ENCODE measurements around the gene CMTM3.

GRCh38 chr16:66608241-66609138 is 4.0 kb downstream of the CMTM3 start:
- no peak for TF ChIP-seq TBP (optimal IDR thresholded peaks at IDR 0.05; ENCODE audit: low read depth, low read length)
- TF ChIP-seq ZBTB7A (IDR thresholded peaks at IDR 0.05; ENCODE audit: borderline replicate concordance, control insufficient read depth, low read depth, low read length), result peak; percentile 45; the same call in 1 of the 2 replicates
- TF ChIP-seq SIN3A (IDR thresholded peaks at IDR 0.05; ENCODE audit: borderline replicate concordance in 2 of 2, control insufficient read depth in 1 of 2, low read depth in 2 of 2, low read length in 2 of 2), result no peak
- peak; percentile 93 to 96 (median 96) for TF ChIP-seq CTCF (IDR thresholded peaks at IDR 0.05 in 2 of 3, conservative IDR thresholded peaks at IDR 0.05 in 1 of 3; ENCODE audit: insufficient read depth in 2 of 3, low read depth in 1 of 3, low read length in 3 of 3)
- TF ChIP-seq, protein P1, sequence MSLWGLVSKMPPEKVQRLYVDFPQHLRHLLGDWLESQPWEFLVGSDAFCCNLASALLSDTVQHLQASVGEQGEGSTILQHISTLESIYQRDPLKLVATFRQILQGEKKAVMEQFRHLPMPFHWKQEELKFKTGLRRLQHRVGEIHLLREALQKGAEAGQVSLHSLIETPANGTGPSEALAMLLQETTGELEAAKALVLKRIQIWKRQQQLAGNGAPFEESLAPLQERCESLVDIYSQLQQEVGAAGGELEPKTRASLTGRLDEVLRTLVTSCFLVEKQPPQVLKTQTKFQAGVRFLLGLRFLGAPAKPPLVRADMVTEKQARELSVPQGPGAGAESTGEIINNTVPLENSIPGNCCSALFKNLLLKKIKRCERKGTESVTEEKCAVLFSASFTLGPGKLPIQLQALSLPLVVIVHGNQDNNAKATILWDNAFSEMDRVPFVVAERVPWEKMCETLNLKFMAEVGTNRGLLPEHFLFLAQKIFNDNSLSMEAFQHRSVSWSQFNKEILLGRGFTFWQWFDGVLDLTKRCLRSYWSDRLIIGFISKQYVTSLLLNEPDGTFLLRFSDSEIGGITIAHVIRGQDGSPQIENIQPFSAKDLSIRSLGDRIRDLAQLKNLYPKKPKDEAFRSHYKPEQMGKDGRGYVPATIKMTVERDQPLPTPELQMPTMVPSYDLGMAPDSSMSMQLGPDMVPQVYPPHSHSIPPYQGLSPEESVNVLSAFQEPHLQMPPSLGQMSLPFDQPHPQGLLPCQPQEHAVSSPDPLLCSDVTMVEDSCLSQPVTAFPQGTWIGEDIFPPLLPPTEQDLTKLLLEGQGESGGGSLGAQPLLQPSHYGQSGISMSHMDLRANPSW (CRISPR knock-in tag; IDR thresholded peaks at IDR 0.05), result no peak
- no peak for TF ChIP-seq EP300 (IDR thresholded peaks at IDR 0.05; ENCODE audit: low read length)
- no peak for TF ChIP-seq ZNF3 (CRISPR knock-in tag; IDR thresholded peaks at IDR 0.05)
- TF ChIP-seq, protein P2, sequence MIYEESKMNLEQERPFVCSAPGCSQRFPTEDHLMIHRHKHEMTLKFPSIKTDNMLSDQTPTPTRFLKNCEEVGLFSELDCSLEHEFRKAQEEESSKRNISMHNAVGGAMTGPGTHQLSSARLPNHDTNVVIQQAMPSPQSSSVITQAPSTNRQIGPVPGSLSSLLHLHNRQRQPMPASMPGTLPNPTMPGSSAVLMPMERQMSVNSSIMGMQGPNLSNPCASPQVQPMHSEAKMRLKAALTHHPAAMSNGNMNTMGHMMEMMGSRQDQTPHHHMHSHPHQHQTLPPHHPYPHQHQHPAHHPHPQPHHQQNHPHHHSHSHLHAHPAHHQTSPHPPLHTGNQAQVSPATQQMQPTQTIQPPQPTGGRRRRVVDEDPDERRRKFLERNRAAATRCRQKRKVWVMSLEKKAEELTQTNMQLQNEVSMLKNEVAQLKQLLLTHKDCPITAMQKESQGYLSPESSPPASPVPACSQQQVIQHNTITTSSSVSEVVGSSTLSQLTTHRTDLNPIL (CRISPR knock-in tag; IDR thresholded peaks at IDR 0.05), result no peak
- TF ChIP-seq, protein P3, sequence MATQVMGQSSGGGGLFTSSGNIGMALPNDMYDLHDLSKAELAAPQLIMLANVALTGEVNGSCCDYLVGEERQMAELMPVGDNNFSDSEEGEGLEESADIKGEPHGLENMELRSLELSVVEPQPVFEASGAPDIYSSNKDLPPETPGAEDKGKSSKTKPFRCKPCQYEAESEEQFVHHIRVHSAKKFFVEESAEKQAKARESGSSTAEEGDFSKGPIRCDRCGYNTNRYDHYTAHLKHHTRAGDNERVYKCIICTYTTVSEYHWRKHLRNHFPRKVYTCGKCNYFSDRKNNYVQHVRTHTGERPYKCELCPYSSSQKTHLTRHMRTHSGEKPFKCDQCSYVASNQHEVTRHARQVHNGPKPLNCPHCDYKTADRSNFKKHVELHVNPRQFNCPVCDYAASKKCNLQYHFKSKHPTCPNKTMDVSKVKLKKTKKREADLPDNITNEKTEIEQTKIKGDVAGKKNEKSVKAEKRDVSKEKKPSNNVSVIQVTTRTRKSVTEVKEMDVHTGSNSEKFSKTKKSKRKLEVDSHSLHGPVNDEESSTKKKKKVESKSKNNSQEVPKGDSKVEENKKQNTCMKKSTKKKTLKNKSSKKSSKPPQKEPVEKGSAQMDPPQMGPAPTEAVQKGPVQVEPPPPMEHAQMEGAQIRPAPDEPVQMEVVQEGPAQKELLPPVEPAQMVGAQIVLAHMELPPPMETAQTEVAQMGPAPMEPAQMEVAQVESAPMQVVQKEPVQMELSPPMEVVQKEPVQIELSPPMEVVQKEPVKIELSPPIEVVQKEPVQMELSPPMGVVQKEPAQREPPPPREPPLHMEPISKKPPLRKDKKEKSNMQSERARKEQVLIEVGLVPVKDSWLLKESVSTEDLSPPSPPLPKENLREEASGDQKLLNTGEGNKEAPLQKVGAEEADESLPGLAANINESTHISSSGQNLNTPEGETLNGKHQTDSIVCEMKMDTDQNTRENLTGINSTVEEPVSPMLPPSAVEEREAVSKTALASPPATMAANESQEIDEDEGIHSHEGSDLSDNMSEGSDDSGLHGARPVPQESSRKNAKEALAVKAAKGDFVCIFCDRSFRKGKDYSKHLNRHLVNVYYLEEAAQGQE (IDR thresholded peaks at IDR 0.05; ENCODE audit: borderline replicate concordance), result peak; percentile 81
- TF ChIP-seq, protein P3 (CRISPR knock-in tag; IDR thresholded peaks at IDR 0.05; ENCODE audit: low read depth), result no peak
